OCI-LY1 (cell line): ENCODE measurements around the gene CTNNA3.

Source experiments
- CTCF ChIP-seq: fragments of 200-600 bp; sonication (generic), shearing (Covaris generic); IDR thresholded peaks from 2 replicates; pipeline ENCODE4 v1.5.1; 2017; ENCODE audit warnings: mild to moderate bottlenecking, antibody characterized with exemption, low read length, moderate library complexity, mixed read lengths
- EZH2 ChIP-seq: fragments of 200-600 bp; sonication (generic), shearing (Covaris generic); IDR thresholded peaks from 2 replicates; pipeline ENCODE4 v1.8.0; 2017; ENCODE audit warnings: borderline replicate concordance, mixed run types, mild to moderate bottlenecking, antibody characterized with exemption, low read length, moderate library complexity, mixed read lengths

GRCh38 chr10:66394342-66395063 lies 1301.5 kb downstream of the CTNNA3 start:
- TF ChIP-seq CTCF (no peak), EZH2 (no peak)
